Endothelial cell of umbilical vein (primary cell): Measurements from ENCODE around the gene ESF1. TPM values are rescaled to one million over a fixed set of nuclear protein-coding genes. Genes with fewer than 3 reads are reported as not detected.

Experiments
- BruUV-seq: library from RNA; stranded (reverse); fragments of 400-500 nt; replicated peaks from 2 replicates; lab custom pipeline; 2021; lab: Mats Ljungman, UMichigan
- CTCF ChIA-PET: fragments of 300-600, 350-600 bp; sonication (Branson Sonifier 250); formaldehyde crosslinking; loops from one replicate; lab custom pipeline; 2021; ENCODE audit warnings: antibody characterized with exemption, inconsistent platforms; lab: Charles Lee
- POLR2A ChIA-PET: fragments of 300-600, 350-600 bp; sonication (Branson Sonifier 250); formaldehyde crosslinking; loops from one replicate; lab custom pipeline; 2021; ENCODE audit warnings: antibody characterized with exemption, inconsistent platforms; lab: Charles Lee
- DNase-seq: peaks from one replicate; pipeline ENCODE4 v3.0.0-alpha.2; 2011; ENCODE audit warnings: low read depth, low spot score
- FAIRE-seq: peaks from 2 replicates; lab custom pipeline; 2011; peaks lifted over from hg19 to GRCh38; lab: Jason Lieb, UNC
- H2AFZ ChIP-seq: 2 replicates; pipeline ENCODE4 v1.6.0; 2012; ENCODE audit warnings: low read depth, low read length, control low read depth, inconsistent platforms
- H3K27ac ChIP-seq: 2 replicates; pipeline ENCODE4 v1.5.1; 2011; ENCODE audit warnings: low read depth, mild to moderate bottlenecking, control low read depth, low read length, moderate library complexity; ENCODE audit not compliant: insufficient read depth
- H3K27me3 ChIP-seq, 2 experiments: 2 replicates each; pipeline versions ENCODE4 v1.6.0 to v1.6.1; 2011; ENCODE audit warnings: low read length in 2 of 2, mixed read lengths in 1 of 2; ENCODE audit not compliant: control insufficient read depth in 2 of 2, insufficient read depth in 2 of 2
- H3K36me3 ChIP-seq, 2 experiments: 2 replicates in 1 of 2; 3 replicates in 1 of 2; pipeline ENCODE4 v1.5.1; 2011; ENCODE audit warnings: low read length in 2 of 2, mild to moderate bottlenecking in 1 of 2, moderate library complexity in 1 of 2; ENCODE audit not compliant: control insufficient read depth in 2 of 2, insufficient read depth in 2 of 2; ENCODE audit errors: extremely low read depth in 1 of 2
- H3K4me1 ChIP-seq: 3 replicates; pipeline ENCODE4 v1.5.1; 2011; ENCODE audit warnings: mild to moderate bottlenecking, low read length; ENCODE audit not compliant: control insufficient read depth, insufficient read depth; ENCODE audit errors: extremely low read depth
- H3K4me2 ChIP-seq: 2 replicates; pipeline ENCODE4 v1.6.1; 2011; ENCODE audit warnings: low read length, control low read depth, mixed read lengths; ENCODE audit not compliant: insufficient read depth
- H3K4me3 ChIP-seq, 3 experiments: fragments of 200-600 bp in 1 of 3; sonication (generic), shearing (Covaris generic) in 1 of 3; replicated peaks in 1 of 3; 2 replicates each; pipeline ENCODE4 v1.5.1; 2011 to 2016; ENCODE audit warnings: control low read depth in 3 of 3, low read length in 3 of 3, mild to moderate bottlenecking in 2 of 3, inconsistent platforms in 1 of 3, low read depth in 1 of 3, moderate library complexity in 1 of 3; ENCODE audit not compliant: insufficient read depth in 1 of 3
- H3K79me2 ChIP-seq: 2 replicates; pipeline ENCODE4 v1.6.0; 2012; ENCODE audit warnings: low read length, inconsistent platforms; ENCODE audit not compliant: control insufficient read depth, insufficient read depth
- H3K9ac ChIP-seq: replicated peaks from 2 replicates; pipeline ENCODE3; 2011; ENCODE audit warnings: low read length, control low read depth; ENCODE audit not compliant: insufficient read depth; ENCODE audit errors: extremely low read depth
- H3K9me1 ChIP-seq: replicated peaks from 3 replicates; pipeline ENCODE4 v1.6.0; 2011; ENCODE audit warnings: mild to moderate bottlenecking, low read length; ENCODE audit not compliant: control insufficient read depth, insufficient read depth; ENCODE audit errors: extremely low read depth
- H3K9me3 ChIP-seq: replicated peaks from 2 replicates; pipeline ENCODE4 v1.5.1; 2012; ENCODE audit warnings: low read length, inconsistent platforms; ENCODE audit not compliant: control insufficient read depth, insufficient read depth
- H4K20me1 ChIP-seq: replicated peaks from 2 replicates; pipeline ENCODE3; 2011; ENCODE audit warnings: mild to moderate bottlenecking, low read length; ENCODE audit not compliant: control insufficient read depth, insufficient read depth; ENCODE audit errors: extremely low read depth
- CTCF ChIP-seq, 2 donors: IDR thresholded peaks; 1 replicate in 1 of 2; 2 replicates in 1 of 2; pipeline ENCODE4 v1.5.1; 2011; ENCODE audit warnings: low read length in 2 of 2, mild to moderate bottlenecking in 2 of 2, moderate library complexity in 2 of 2, control low read depth in 1 of 2, inconsistent platforms in 1 of 2, low read depth in 1 of 2; ENCODE audit not compliant: insufficient read depth in 1 of 2; ENCODE audit errors: extremely low read depth in 1 of 2
- EZH2 ChIP-seq: IDR thresholded peaks from 2 replicates; pipeline ENCODE4 v1.6.1; 2012; ENCODE audit warnings: borderline replicate concordance, low read depth, mild to moderate bottlenecking, moderate library complexity, low read length, inconsistent platforms; ENCODE audit not compliant: severe bottlenecking
- FOS ChIP-seq: IDR thresholded peaks from 2 replicates; pipeline ENCODE4 v1.6.1; 2011; ENCODE audit warnings: mild to moderate bottlenecking, low read length, moderate library complexity, borderline replicate concordance; ENCODE audit not compliant: insufficient read depth
- GATA2 ChIP-seq: IDR thresholded peaks from 2 replicates; pipeline ENCODE4 v1.7.0; 2011; ENCODE audit warnings: low read depth, mild to moderate bottlenecking, moderate library complexity, mixed read lengths, low read length; ENCODE audit not compliant: insufficient read length, insufficient read depth
- JUN ChIP-seq: IDR thresholded peaks from 2 replicates; pipeline ENCODE4 v1.6.1; 2011; ENCODE audit warnings: borderline replicate concordance, low read depth; ENCODE audit not compliant: insufficient read length, insufficient read depth
- MAX ChIP-seq: IDR thresholded peaks from 2 replicates; pipeline ENCODE4 v1.6.1; 2011; ENCODE audit not compliant: insufficient read depth, insufficient read length
- MYC ChIP-seq: IDR thresholded peaks from one replicate; pipeline ENCODE4 v1.6.1; 2011; ENCODE audit warnings: mild to moderate bottlenecking, low read depth, low read length
- POLR2A ChIP-seq: IDR thresholded peaks from 2 replicates; pipeline ENCODE4 v1.6.1; 2012; ENCODE audit warnings: low read depth, mild to moderate bottlenecking, control low read depth, low read length
- POLR2AphosphoS5 ChIP-seq: IDR thresholded peaks from 2 replicates; pipeline ENCODE4 v1.6.1; 2012; ENCODE audit warnings: low read depth, mild to moderate bottlenecking, control low read depth, low read length, moderate library complexity; ENCODE audit not compliant: insufficient read depth
- dilution Hi-C: fragments of 300-500 bp; cut with MboI; formaldehyde crosslinking; loops from one replicate; pipeline ENCODE4 v1.15.0; 2019; ENCODE audit warnings: low sequenced_read_pairs; ENCODE audit not compliant: extremely low pct_ligation_motif_present
- intact Hi-C: fragments of 100-400 bp; cut with micrococcal nuclease; formaldehyde crosslinking; loops from one replicate; pipeline ENCODE4 v1.10.0; 2022
- polyA plus RNA-seq, 4 experiments: library from polyadenylated mRNA; depleted of rRNA in 3 of 4; stranded (reverse) in 3 of 4; unstranded in 1 of 4; fragments of >200 nt; gene quantifications; 2 replicates each; pipeline versions ENCODE4 v1.2.1 to v1.2.3, GENCODE V29; 2011 to 2012; ENCODE audit warnings: missing spikeins in 1 of 4
- total RNA-seq: library from RNA; stranded (reverse); gene quantifications from 2 replicates; pipeline ENCODE4 v1.2.3, GENCODE V29; 2021

The ESF1 gene
- total and polyA plus RNA-seq, 2 donors (not counting 3 experiments of a cell fraction or from before 2014, with no cell fraction given) = 0.72 to 15.5 TPM

- BruUV-seq = no TSS peak
- Histone ChIP-seq H3K27ac (peak overlapping the region; percentile 94), H3K79me2 (peaks cover 4% of the 10 kb centered on the region), H3K4me2 (peak overlapping the region; percentile 67), H4K20me1 (no peaks in the 10 kb centered on the region), H3K27me3 (no peaks in the 10 kb centered on the region), H2AFZ (no peak overlapping the region), H3K36me3 (peaks cover 8 to 31% of the 10 kb centered on the region in 2 experiments), H3K9me3 (peaks cover 3% of the 10 kb centered on the region), H3K4me1 (peaks cover 10% of the 10 kb centered on the region), H3K9ac (peak overlapping the region; percentile 35), H3K4me3 (no peak overlapping the region), H3K9me1 (no peaks in the 10 kb centered on the region)
- intact Hi-C loops (no loop called here), dilution Hi-C loops (no loop called here)
- FAIRE-seq (no peak), DNase-seq (no peak)
- TF ChIP-seq EZH2 (no peak), FOS (no peak), MYC (no peak), MAX (no peak), POLR2A (no peak), POLR2AphosphoS5 (no peak), JUN (no peak), GATA2 (no peak), CTCF (IDR thresholded peaks at IDR 0.05; ENCODE audit: extremely low read depth in 1 of 2, insufficient read depth in 1 of 2, low read depth in 1 of 2, low read length in 2 of 2) (no peak)
- POLR2A ChIA-PET = no interaction called here
- CTCF ChIA-PET = interaction anchor here (1.4 kb wide), 1 partner anchor 11 kb away, joined by 10 read pairs; no protein-coding TSS in a partner anchor
Measured at GRCh38 chr20:13765868-13766416, 18.8 kb downstream of the ESF1 start.
